AG09309 (cell line): ENCODE results near the gene CDH4.

Experiments used
- DNase-seq: peaks from one replicate; pipeline ENCODE4 v3.0.0-alpha.2; 2010; ENCODE audit warnings: low read depth
- H3K4me3 ChIP-seq: 2 replicates; pipeline ENCODE4 v1.5.1; 2011; ENCODE audit warnings: mild to moderate bottlenecking, low read depth, low read length, moderate library complexity; ENCODE audit not compliant: control insufficient read depth
- TF ChIP-seq, protein P1 (sequence below): IDR thresholded peaks from 2 replicates; pipeline ENCODE4 v1.5.1; 2011; ENCODE audit warnings: mild to moderate bottlenecking, low read depth, low read length, inconsistent platforms; ENCODE audit not compliant: insufficient read depth, control insufficient read depth; ENCODE audit errors: missing control alignments

CDH4 gene

DNA sequence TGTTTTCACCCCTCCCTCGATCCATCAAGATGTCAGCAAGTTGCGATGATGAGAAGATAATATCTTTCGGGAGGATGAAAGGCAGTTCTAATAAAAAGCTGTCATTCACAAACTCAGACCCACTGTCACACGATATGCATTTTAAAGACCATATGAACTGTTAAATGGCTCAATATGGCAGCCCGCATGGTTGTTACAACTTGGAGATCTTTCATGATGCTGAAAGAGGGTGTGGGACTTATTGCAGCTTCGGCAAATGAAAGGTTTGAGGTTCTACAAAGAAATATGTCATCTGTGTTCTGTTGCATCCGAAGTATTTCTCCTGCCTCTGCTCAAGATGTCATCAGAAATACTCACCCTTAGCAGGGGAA is 128.5 kb downstream of the CDH4 start:
- no peak overlapping the region for H3K4me3 ChIP-seq
- TF ChIP-seq, protein P1, sequence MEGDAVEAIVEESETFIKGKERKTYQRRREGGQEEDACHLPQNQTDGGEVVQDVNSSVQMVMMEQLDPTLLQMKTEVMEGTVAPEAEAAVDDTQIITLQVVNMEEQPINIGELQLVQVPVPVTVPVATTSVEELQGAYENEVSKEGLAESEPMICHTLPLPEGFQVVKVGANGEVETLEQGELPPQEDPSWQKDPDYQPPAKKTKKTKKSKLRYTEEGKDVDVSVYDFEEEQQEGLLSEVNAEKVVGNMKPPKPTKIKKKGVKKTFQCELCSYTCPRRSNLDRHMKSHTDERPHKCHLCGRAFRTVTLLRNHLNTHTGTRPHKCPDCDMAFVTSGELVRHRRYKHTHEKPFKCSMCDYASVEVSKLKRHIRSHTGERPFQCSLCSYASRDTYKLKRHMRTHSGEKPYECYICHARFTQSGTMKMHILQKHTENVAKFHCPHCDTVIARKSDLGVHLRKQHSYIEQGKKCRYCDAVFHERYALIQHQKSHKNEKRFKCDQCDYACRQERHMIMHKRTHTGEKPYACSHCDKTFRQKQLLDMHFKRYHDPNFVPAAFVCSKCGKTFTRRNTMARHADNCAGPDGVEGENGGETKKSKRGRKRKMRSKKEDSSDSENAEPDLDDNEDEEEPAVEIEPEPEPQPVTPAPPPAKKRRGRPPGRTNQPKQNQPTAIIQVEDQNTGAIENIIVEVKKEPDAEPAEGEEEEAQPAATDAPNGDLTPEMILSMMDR, result no peak
- no peak for DNase-seq

DNA sequence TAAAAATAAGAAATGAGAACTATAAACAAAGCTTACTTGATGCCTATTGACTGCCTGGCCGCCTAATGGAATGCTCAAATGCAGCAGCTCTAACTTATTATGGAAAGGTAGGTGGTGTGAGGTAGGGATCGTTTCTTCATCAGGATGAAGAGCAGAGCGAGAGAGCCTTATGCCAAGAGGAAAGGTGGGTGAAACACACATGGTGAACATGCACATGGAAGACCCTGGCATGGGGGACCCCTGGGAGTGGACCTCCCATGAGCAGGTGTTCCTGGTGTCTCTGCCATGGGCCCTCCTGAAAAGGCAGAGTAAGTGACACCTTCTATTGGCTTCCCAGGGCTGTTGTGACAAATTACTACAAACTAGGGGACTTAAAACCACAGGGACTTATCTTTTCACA is 130.1 kb downstream of the CDH4 start:
- TF ChIP-seq, protein P1, result no peak
- no peak for DNase-seq
- no peak overlapping the region for H3K4me3 ChIP-seq

DNA sequence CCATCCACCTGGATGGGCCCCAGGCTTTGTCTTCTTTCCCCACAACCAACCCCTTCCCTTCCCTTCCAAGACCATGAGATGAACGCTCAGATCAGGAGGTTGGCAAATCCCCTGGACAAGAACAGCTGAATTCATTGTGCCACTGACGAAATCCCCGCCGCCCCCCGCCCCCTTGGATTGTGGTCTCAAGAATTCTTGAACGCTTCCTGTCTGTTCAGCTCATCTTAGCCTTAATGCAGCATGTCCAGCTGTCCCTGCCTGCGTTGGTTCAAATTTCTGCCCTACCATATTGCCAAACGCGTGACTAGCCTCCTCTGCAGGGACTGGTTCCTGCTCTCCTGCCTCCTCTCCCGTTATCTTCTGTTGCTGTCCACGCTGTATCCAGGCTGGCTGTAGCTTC is 133.2 kb downstream of the CDH4 start:
- no peak for DNase-seq
- TF ChIP-seq, protein P1, result no peak
- no peak overlapping the region for H3K4me3 ChIP-seq

DNA sequence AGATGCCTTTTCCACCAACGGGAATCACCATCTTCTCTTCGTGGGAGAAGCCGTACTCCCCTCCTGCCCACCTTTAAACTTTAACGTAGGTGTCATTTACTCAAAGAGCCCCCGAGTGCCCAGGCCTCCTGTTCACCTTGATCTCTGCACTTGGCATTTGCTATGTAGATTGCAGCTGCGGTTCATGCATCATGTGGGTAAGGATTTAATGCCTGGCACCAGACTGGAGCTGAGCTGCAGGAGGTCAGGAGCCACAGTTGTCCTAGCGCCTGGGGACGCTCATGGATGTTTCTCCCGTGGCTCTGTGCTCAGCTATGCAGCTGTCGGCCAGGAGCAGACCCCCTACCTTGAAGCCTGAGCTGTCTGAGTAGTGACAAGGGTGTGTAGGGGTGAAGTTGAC is 133.7 kb downstream of the CDH4 start:
- TF ChIP-seq, protein P1, result no peak
- no peak for DNase-seq
- H3K4me3 ChIP-seq, result no peak overlapping the region

DNA sequence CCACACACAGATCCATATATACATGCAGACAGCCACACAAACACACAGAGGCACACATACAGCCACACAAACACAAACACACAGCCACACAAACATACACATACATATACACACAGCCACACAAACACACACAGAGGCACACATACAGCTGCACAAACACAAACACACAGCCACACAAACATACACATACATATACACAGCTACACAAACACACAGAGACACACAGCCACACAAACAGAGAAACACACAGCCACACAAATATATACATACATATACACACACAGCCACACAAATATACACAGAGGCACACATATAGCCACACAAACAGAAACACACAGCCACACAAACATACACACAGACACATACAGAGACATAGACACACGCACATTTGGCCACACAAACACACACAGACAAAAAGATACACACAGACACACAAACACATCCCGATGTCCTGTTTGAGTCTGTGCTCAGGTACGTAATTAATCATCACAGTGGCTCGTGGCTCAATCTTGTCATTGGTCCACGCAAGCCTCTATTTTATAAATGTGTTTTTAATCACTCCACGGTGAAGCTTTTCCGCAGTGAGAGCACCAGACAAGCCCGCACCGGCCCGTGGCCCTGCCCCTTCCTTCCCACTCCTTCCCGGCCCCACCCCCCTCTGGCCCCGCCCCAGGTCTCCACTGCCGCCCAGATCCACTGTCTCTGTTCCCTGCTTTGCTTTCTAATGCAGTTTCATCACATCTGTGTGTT is 135.3 kb downstream of the CDH4 start:
- no peak overlapping the region; the same call in 1 of the 2 replicates for H3K4me3 ChIP-seq
- TF ChIP-seq, protein P1, result no peak
- DNase-seq, result no peak

DNA sequence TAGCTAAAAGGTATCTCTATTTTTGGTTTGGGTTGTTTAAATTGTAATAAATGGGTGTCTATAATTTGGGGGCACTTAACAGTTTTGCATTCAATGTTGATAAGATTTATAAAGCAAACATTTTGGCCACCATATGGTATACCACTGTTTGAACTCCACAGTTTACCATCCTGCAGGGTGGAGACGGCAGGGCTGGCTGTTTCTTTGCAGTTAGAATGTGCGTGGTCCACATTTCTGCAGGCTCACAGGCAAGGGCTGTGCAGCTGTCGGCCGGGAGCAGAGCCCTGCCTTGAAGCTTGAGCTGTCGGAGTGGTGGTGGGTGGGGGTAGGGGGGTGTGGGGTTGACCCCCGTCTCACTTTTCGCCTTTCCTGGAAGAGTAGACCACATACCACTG is 135.9 kb downstream of the CDH4 start:
- no peak for DNase-seq
- TF ChIP-seq, protein P1, result no peak
- no peak overlapping the region for H3K4me3 ChIP-seq
